T-helper 1 cell (primary cell): ENCODE measurements around the gene ETV6.

ENCODE experiments used
- DNase-seq, 5 donors: peaks; one replicate each; pipeline ENCODE4 v3.0.0-alpha.2; 2012 to 2020

The ETV6 gene

GRCh38 chr12:11722071-11722470, 72.6 kb downstream of the ETV6 start:
- no peak for DNase-seq

- DNase-seq: no peak
These were observed 73.2 kb downstream of the ETV6 start for GRCh38 chr12:11722578-11723138.

GRCh38 chr12:11723993-11724392, 74.5 kb downstream of the ETV6 start:
- no peak for DNase-seq

- no peak for DNase-seq
These were observed 75.4 kb downstream of the ETV6 start for GRCh38 chr12:11724888-11725311.

- DNase-seq: no peak
These were observed 76.2 kb downstream of the ETV6 start for GRCh38 chr12:11725686-11726085.

- DNase-seq: no peak
These were observed 77.2 kb downstream of the ETV6 start for GRCh38 chr12:11726659-11727058.

GRCh38 chr12:11727133-11727664, 77.7 kb downstream of the ETV6 start:
- DNase-seq: peak in 3 of 5 donors; percentile 20 to 32 (median 30)

GRCh38 chr12:11728154-11728755, 78.8 kb downstream of the ETV6 start:
- no peak for DNase-seq

GRCh38 chr12:11729008-11729407, 79.5 kb downstream of the ETV6 start:
- no peak for DNase-seq

- DNase-seq: no peak
These were observed 80.1 kb downstream of the ETV6 start for GRCh38 chr12:11729439-11730150.

- no peak for DNase-seq
These were observed 81.0 kb downstream of the ETV6 start for GRCh38 chr12:11730299-11731041.

GRCh38 chr12:11731042-11731357, 81.5 kb downstream of the ETV6 start:
- no peak for DNase-seq

GRCh38 chr12:11731455-11731854, 82.0 kb downstream of the ETV6 start:
- DNase-seq: peak in 1 of 5 donors; percentile 25

GRCh38 chr12:11732023-11732422, 82.5 kb downstream of the ETV6 start:
- no peak for DNase-seq

- DNase-seq: no peak
These were observed 83.2 kb downstream of the ETV6 start for GRCh38 chr12:11732715-11733114.

- no peak for DNase-seq
These were observed 85.2 kb downstream of the ETV6 start for GRCh38 chr12:11734580-11735180.

- no peak for DNase-seq
These were observed 89.0 kb downstream of the ETV6 start for GRCh38 chr12:11738450-11738849.

GRCh38 chr12:11739980-11740577, 90.6 kb downstream of the ETV6 start:
- no peak for DNase-seq

- DNase-seq: no peak
These were observed 92.1 kb downstream of the ETV6 start for GRCh38 chr12:11741434-11742092.

GRCh38 chr12:11743423-11744409, 94.2 kb downstream of the ETV6 start:
- DNase-seq: no peak

- DNase-seq: no peak
These were observed 94.9 kb downstream of the ETV6 start for GRCh38 chr12:11744410-11744801.
